GM18951 (cell line): ENCODE data around the gene TRIM5.
"Not testable (repeated sequence)": the region's sequence is repeated elsewhere in the genome, so short reads cannot be mapped to it uniquely, and the experiment has no call there.

ENCODE experiments used
- POLR2A ChIP-seq: IDR thresholded peaks from 4 replicates; pipeline ENCODE4 v1.6.1; 2011; ENCODE audit warnings: mild to moderate bottlenecking; ENCODE audit not compliant: insufficient read length, insufficient read depth; ENCODE audit errors: extremely low read depth
- in situ Hi-C: fragments of 300-500 bp; cut with MboI; formaldehyde crosslinking; loops from one replicate; pipeline ENCODE4 v1.12.0; 2022; ENCODE audit warnings: low sequenced_read_pairs, mixed read lengths, inconsistent platforms; ENCODE audit not compliant: unreplicated experiment

TRIM5 gene

DNA sequence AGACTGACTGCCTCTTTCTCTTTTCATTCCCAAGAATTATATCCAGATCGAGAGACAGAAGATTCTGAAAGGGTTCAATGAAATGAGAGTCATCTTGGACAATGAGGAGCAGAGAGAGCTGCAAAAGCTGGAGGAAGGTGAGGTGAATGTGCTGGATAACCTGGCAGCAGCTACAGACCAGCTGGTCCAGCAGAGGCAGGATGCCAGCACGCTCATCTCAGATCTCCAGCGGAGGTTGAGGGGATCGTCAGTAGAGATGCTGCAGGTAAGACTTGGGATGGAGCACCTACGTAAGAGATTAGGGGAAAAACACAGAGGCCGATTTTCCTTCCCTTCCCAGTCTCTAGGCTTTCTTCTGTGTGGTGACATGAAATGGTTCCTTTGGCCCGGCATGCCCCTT is 13.4 kb upstream of the TRIM5 start:
- in situ Hi-C loops: no loop called here
- TF ChIP-seq POLR2A: no peak

DNA sequence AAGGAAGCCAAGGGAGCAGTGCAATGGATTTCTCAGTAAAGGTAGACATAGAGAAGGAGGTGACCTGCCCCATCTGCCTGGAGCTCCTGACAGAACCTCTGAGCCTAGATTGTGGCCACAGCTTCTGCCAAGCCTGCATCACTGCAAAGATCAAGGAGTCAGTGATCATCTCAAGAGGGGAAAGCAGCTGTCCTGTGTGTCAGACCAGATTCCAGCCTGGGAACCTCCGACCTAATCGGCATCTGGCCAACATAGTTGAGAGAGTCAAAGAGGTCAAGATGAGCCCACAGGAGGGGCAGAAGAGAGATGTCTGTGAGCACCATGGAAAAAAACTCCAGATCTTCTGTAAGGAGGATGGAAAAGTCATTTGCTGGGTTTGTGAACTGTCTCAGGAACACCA is 11.3 kb upstream of the TRIM5 start:
- in situ Hi-C loops: no loop called here

DNA sequence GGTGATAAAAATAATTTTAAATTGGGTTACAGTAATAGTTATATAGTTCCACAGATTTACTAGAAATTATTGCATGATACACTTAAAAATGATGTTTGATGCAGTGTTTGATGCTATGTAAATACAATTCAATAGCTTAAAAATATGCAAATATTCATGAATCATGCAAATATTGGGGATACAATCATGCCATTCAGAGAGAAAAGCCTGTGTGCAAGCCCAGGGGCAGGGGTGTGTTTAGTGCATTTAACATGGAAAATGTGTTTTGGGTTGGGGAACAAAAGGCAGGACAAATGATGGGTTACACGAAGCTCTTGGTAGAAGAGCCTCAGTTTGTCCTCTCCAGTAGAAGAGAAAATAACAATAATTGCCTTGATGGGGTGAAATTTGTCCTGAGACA is 10.7 kb upstream of the TRIM5 start:
- no peak for TF ChIP-seq POLR2A
- in situ Hi-C loops: no loop called here

More for the DNA sequence above, 11.3 kb upstream of the TRIM5 start:
- no peak for TF ChIP-seq POLR2A

DNA sequence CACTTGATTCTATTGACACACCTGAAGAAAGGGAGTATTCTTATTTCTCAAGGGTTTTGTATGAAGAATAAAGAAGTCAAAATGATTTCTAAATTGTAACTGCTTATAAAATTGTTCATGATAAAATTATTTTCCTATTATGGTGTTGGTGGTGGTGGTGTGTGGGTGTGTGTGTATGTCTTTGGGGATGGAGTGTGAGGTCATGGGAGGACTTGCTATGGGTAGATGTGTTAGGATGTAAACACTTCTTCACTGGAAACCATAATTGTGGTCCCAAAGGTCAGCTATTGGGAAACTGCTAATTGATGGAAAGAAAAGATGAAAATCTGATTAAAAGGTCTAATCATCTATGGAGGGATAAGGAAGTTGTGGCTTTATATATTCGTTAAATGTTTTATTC is 9.8 kb upstream of the TRIM5 start:
- no peak for TF ChIP-seq POLR2A
- in situ Hi-C loops: no loop called here

DNA sequence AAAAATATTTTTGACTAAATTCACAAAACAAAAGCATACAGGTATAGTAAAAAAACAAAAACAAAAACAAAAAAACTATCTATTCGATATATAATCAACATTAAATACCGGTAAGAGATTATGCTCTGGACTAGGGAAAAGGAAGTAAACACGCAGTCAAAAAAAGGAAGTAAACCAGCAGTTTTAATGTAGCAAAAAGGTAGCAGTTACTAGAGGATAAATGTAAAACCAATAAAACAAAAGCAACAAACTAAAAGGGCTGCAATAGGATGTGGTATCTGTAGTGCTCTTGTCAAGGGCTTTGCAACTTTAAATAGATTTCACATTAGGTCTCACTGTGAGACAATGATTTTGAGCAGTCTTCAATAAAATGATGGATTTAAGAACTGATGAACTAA is 7.1 kb upstream of the TRIM5 start:
- in situ Hi-C loops: no loop called here
- TF ChIP-seq POLR2A: no peak

DNA sequence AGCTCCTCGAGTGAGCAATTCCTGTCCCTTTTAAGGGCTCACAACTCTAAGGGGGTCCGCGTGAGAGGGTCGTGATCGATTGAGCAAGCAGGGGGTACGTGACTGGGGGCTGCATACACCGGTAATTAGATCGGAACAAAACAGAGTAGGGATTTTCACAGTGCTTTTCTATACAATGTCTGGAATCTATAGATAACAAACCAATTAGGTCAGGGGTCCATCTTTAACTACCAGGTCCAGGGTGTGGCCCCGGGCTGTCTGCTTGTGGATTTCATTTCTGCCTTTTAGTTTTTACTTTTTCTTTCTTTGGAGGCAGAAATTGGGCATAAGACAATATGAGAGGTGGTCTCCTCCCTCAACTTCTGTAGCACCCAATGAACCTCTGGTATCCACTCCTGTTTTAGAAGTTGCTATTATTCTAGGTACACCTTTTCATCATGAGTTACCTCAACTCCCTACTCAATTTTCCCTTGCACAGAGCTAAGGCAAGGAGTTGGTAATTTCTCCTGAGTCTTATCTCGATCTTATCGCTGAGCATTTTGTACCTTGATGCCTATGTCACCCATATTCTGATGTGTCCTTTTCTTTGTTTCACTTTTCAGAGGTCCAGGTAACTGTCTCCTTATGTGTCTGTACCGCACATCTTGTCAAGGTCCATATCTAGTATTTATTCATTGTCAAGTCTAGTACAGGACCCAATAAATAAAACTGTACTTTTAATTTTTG is 6.5 kb upstream of the TRIM5 start:
- in situ Hi-C loops: not testable (repeated sequence)

DNA sequence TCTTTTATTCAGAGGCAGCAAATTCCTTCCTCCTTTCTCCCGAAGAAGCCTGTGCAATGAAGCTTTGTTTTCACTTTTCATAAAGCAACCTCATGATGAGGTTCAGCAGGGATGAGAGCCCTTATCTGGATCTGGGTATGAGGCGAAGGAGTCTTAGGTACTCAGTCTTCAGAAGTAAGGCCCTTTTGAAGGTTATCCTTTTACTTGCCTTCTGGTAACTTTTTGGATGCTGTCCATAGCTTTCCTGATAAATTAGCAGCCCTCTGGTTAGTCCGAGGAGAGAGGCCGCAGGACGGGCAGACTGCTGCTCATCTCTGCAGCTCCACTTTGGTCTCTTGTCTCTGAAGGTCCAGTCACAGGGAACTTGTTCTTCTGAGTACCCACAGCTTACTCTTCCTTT is 5.9 kb upstream of the TRIM5 start:
- TF ChIP-seq POLR2A: peak; percentile 10
- in situ Hi-C loops: no loop called here

DNA sequence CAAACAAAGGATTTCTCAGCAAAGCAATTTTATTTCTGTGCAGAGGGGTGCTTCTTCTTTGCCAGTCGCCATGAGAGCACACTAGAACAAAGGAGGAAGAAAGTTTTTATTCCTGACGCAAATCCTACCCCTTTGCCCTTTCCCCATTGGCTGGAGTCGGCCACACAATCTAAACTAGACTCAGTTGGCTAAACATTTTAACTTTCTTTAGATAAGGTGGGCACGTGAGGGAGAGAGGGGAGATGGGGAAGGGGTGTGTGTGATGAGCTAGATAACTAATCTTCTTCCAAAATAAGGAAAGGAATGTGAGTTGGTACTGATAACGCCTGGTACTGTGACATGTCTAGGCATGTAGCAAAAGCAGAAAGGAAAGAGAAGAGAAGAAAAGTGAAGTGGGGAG is 5.3 kb upstream of the TRIM5 start:
- no peak for TF ChIP-seq POLR2A
- in situ Hi-C loops: no loop called here

DNA sequence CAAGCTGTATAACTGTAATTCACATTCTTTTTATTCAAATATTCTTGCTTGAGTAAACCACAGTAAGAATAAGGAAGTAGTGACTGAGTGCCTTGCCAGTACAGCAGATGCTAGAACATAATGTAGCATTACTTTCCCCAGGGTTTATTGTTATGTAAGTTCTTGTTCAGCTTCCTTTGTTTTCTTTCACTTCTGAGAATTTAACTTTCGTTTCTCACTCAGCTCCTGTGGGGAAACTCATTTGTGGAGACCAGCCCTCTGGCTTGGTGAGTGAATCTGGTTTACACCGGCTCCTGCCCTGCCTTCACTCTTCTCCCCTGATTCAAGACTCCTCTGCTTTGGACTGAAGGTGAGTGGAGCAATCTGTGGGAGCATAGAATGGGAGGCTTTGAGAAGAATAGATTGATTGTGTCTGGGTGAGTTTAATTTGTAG is 4.7 kb upstream of the TRIM5 start, which contains the start of gene TRIM22:
TRIM22 (plus strand) TSS at position 240 of the 433 bp plus-strand sequence. CDS start 6,443 bp downstream, outside the sequence.
- in situ Hi-C loops: no loop called here
- peak; percentile 59 for TF ChIP-seq POLR2A

DNA sequence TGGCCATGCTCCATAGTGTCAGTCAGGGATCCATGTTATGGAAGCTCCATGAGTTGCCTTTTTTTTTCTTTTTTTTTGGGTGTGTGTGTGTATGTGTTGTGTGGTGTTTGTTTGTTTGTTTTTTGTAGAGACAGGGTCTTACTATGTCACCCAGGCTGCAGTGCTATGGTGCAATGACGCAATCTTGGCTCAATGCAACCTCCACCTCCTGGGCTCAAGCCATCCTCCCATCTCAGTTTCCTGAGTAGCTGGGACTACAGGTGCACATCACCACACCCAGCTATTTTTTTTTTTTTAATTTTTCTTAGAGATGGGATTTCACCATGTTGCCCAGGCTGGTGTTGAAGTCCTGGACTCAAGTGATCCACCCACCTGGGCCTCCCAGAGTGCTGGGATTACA is 3.6 kb upstream of the TRIM5 start:
- no peak for TF ChIP-seq POLR2A
- in situ Hi-C loops: no loop called here

DNA sequence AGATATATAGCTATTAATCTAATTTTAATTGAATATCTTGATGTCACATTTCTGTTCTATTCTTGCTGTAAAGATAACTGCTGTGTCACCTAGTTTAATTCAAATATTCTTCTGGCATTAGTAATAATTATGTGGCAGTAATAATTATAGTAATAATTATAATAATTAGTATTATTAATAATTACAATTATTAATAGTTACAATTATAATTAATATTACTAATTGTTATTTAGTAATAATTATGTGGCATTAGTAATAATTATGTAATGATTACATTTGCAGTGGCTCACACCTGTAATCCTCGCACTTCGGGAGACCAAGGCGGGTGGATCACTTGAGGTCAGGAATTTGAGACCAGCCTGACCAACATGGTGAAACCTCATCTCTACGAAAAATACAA is 1.6 kb upstream of the TRIM5 start:
- in situ Hi-C loops: no loop called here
- no peak for TF ChIP-seq POLR2A

DNA sequence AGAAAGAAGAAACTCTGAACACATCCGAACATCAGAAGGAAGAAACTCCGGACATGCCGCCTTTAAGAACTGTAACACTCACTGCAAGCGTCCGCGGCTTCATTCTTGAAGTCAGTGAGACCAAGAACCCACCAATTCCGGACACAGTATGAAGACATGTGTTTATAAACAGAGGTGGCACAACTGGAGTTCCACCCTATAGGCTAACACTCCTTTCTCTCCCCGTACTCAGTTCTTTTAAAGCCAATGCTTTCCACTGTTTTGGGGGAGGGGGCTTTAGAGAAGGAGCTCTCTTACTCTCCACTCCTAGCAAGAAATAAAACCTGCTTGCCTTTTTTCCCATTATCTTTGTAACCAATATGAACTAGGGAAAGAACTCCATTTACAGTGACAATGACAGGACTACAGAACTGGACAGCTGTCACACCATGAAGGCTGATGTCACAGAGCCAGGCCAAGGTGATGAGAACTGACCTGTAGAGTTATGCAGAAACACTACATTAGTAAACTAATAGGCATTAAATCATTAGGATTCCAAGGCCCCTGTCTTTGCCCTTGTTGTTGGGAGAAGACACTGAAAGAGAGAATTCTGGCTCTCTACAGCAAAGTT is 733 bp downstream of the TRIM5 start:
- in situ Hi-C loops: no loop called here
- no peak for TF ChIP-seq POLR2A

DNA sequence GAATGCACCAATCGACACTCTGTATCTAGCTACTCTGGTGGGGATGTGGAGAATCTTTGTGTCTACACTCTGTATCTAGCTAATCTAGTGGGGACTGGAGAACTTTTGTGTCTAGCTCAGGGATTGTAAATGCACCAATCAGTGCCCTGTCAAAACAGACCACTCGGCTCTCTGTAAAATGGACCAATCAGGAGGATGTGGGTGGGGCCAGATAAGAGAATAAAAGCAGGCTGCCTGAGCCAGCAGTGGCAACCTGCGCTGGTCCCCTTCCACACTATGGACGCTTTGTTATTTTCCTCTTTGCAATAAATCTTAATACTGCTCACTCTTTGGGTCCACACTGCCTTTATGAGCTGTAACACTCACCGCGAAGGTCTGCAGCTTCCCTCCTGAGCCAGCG is 1.3 kb downstream of the TRIM5 start:
- in situ Hi-C loops: not testable (repeated sequence)

DNA sequence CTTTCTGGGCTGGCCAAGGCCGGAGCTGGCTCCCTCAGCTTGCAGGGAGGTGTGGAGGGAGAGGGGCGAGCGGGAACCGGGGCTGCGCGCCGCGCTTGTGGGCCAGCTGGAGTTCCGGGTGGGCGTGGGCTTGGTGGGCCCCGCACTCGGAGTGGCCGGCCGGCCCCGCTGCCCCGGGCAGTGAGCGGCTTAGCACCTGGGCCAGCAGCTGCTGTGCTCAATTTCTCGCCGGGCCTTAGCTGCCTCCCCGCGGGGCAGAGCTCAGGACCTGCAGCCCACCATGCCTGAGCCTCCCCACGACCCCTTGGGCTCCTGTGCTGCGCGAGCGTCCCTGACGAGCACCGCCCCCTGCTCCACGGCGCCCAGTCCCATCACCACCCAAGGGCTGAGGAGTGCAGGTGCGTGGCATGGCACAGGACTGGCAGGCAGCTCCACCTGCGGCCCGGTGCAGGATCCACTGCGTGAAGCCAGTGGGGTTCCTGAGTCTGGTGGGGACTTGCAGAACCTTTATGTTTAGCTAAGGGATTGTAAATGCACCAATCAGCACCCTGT is 1.9 kb downstream of the TRIM5 start:
- in situ Hi-C loops: not testable (repeated sequence)
